MCF 10A (cell line): Measurements from ENCODE around the gene PRXL2C. TPM values are rescaled to one million over a fixed set of nuclear protein-coding genes. Genes with fewer than 3 reads are reported as not detected.
"Not testable (repeated sequence)": the region's sequence is repeated elsewhere in the genome, so short reads cannot be mapped to it uniquely, and the experiment has no call there.

ENCODE experiments used
- BruUV-seq: library from RNA; stranded (reverse); fragments of 400-500 nt; replicated peaks from 2 replicates; lab custom pipeline; 2021; lab: Mats Ljungman, UMichigan
- CTCF ChIA-PET: fragments of 300-600 bp; sonication (Branson Sonifier 250); formaldehyde crosslinking; extraction: SDS; loops from one replicate; lab custom pipeline; 2021; ENCODE audit warnings: antibody characterized with exemption, inconsistent platforms; lab: Yijun Ruan, JAX
- POLR2A ChIA-PET: fragments of 300-600, 350-650 bp; sonication (Branson Sonifier 250); formaldehyde crosslinking; extraction: SDS; loops from one replicate; lab custom pipeline; 2020; ENCODE audit warnings: antibody characterized with exemption, inconsistent platforms; lab: Yijun Ruan, JAX
- DNase-seq: peaks from one replicate; pipeline ENCODE4 v3.0.0-alpha.2; 2018; ENCODE audit not compliant: unreplicated experiment
- H3K27ac Mint-ChIP-seq: one replicate; pipeline ENCODE4 v1.8.0; 2022; ENCODE audit warnings: mild to moderate bottlenecking, low read depth, mixed read lengths; ENCODE audit not compliant: unreplicated experiment
- H3K27me3 Mint-ChIP-seq: one replicate; pipeline ENCODE4 v1.8.0; 2022; ENCODE audit warnings: mixed read lengths; ENCODE audit not compliant: insufficient read depth, unreplicated experiment
- H3K36me3 Mint-ChIP-seq: one replicate; pipeline ENCODE4 v1.8.0; 2022; ENCODE audit warnings: mild to moderate bottlenecking, moderate library complexity, mixed read lengths; ENCODE audit not compliant: insufficient read depth, unreplicated experiment
- H3K4me1 Mint-ChIP-seq: one replicate; pipeline ENCODE4 v1.8.0; 2022; ENCODE audit warnings: mixed read lengths; ENCODE audit not compliant: insufficient read depth, unreplicated experiment
- H3K4me3 Mint-ChIP-seq: one replicate; pipeline ENCODE4 v1.8.0; 2022; ENCODE audit warnings: mild to moderate bottlenecking, moderate library complexity, mixed read lengths; ENCODE audit not compliant: unreplicated experiment
- H3K9me3 Mint-ChIP-seq: one replicate; pipeline ENCODE4 v1.8.0; 2022; ENCODE audit warnings: mixed read lengths; ENCODE audit not compliant: unreplicated experiment
- intact Hi-C: fragments of 100-400 bp; cut with micrococcal nuclease; formaldehyde crosslinking; loops from 2 replicates; pipeline ENCODE4 v1.14.1; 2022
- total RNA-seq: library from RNA; stranded (reverse); gene quantifications from 2 replicates; pipeline ENCODE4 v1.2.3, GENCODE V29; 2022
- TF ChIP-seq, protein P1 (sequence below): fragments of 200-600 bp; IDR thresholded peaks from one replicate; pipeline ENCODE4 v1.8.0; 2022; ENCODE audit warnings: antibody characterized with exemption, mild to moderate bottlenecking; ENCODE audit not compliant: unreplicated experiment

The PRXL2C gene
- total RNA-seq, 1 experiment from 2014 or later, result 15.6 TPM

DNA sequence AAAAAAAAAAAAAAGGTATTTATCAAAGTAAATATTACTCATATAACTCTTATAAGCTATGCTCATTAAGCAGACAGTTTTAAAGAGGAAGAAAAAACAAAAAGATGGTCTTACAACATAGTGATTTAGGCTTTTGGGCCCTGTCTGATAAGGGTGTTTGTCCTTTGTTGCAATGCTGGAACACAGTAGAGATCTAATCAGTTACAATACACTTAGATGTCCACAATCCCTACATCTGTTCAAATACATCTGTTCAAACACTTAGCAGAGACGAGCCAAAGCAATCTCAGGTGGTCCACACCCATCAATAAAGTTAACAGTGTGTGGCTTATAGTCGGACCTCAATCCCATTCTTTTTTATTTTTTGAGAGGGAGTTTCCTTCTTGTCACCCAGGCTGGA lies 11.0 kb downstream of the PRXL2C start:
- Mint-ChIP-seq H3K4me3 (no peak overlapping the region), H3K27ac (no peak overlapping the region), H3K36me3 (peaks cover 20% of the 10 kb centered on the region), H3K4me1 (peaks cover 8% of the 10 kb centered on the region), H3K27me3 (no peaks in the 10 kb centered on the region), H3K9me3 (no peaks in the 10 kb centered on the region)
- CTCF ChIA-PET, result no interaction called here
- no peak for DNase-seq
- intact Hi-C loops, result no loop called here
- no TSS peak for BruUV-seq
- POLR2A ChIA-PET, result no interaction called here
- TF ChIP-seq, protein P1, sequence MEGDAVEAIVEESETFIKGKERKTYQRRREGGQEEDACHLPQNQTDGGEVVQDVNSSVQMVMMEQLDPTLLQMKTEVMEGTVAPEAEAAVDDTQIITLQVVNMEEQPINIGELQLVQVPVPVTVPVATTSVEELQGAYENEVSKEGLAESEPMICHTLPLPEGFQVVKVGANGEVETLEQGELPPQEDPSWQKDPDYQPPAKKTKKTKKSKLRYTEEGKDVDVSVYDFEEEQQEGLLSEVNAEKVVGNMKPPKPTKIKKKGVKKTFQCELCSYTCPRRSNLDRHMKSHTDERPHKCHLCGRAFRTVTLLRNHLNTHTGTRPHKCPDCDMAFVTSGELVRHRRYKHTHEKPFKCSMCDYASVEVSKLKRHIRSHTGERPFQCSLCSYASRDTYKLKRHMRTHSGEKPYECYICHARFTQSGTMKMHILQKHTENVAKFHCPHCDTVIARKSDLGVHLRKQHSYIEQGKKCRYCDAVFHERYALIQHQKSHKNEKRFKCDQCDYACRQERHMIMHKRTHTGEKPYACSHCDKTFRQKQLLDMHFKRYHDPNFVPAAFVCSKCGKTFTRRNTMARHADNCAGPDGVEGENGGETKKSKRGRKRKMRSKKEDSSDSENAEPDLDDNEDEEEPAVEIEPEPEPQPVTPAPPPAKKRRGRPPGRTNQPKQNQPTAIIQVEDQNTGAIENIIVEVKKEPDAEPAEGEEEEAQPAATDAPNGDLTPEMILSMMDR, result no peak

DNA sequence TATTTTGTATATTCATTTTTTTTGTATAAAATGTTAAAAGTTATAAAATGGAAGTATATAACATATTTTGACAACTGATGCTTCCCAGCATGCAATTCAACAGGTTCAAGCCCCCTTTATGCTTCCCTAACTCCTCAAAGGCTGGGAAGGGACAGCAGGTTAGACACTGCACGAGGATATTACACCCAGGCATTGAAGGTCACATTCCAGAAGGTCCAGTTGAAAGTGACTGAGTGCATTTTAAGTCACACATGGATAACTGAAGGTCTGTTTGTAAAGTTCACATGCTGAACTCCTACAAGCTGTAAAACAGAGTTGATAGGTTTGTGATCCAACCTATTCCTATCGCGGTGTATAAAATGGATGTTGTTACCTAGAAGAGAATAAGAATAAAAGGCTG lies 13.6 kb downstream of the PRXL2C start:
- no peaks in the 10 kb centered on the region for H3K9me3 Mint-ChIP-seq
- intact Hi-C loops, result no loop called here
- H3K4me3 Mint-ChIP-seq, result no peak overlapping the region
- DNase-seq, result no peak
- H3K36me3 Mint-ChIP-seq, result peaks cover 2% of the 10 kb centered on the region
- TF ChIP-seq, protein P1, result no peak
- POLR2A ChIA-PET, result no interaction called here
- BruUV-seq, result no TSS peak
- no peak overlapping the region for H3K27ac Mint-ChIP-seq
- CTCF ChIA-PET, result interaction anchor here (0.5 to 0.7 kb wide), 2 partner anchors 51 to 228 kb away, joined by 4 read pairs; no protein-coding TSS in a partner anchor
- no peaks in the 10 kb centered on the region for H3K4me1 Mint-ChIP-seq
- no peaks in the 10 kb centered on the region for H3K27me3 Mint-ChIP-seq

DNA sequence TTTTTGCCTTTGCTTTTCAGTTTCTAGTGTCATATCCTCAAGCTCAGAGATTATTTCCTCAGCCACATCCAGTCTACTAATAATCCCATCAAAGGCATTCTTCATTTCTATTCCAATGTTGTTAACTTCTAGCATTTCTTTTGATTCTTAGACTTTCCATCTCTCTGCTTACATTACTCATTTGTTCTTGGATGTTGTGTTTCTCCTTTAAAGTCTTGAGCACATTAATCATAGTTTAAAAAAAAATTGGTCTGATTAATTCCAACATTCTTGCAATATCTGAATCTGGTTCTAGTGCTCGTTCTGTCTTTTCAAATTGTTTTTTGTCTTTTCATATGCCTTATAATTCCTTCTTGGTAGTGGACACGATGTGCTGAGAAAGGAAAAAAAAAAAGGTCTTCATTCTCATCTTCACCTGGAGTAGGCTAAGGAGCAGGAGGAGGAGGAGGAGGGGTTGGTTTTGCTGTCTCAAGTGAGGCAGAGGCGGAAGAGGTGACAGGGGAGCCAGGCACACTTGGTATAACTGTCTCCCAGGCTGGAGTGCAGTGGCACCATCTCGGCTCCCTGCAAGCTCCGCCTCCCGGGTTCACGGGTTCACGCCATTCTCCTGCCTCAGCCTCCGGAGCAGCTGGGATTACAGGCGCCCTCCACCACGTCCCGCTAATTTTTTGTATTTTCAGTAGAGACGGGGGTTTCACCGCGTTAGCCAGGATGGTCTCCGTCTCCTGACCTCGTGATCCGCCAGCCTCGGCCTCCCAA lies 16.3 kb downstream of the PRXL2C start:
- Mint-ChIP-seq H3K36me3 (no peaks in the 10 kb centered on the region), H3K27ac (no peak overlapping the region), H3K4me1 (no peaks in the 10 kb centered on the region), H3K27me3 (no peaks in the 10 kb centered on the region), H3K4me3 (no peak overlapping the region), H3K9me3 (no peaks in the 10 kb centered on the region)
- ChIA-PET POLR2A (no interaction called here), CTCF (interaction anchor here (0.7 kb wide), 1 partner anchor 1509 kb away, joined by 3 read pairs; no protein-coding TSS in a partner anchor)
- intact Hi-C loops, result no loop called here
- TF ChIP-seq, protein P1, result no peak
- no TSS peak for BruUV-seq
- DNase-seq, result no peak

GRCh38 chr9:96636368-96636767 lies 18.7 kb downstream of the PRXL2C start:
- DNase-seq, result no peak
- H3K27ac Mint-ChIP-seq, result no peak overlapping the region
- TF ChIP-seq, protein P1, result no peak
- no peaks in the 10 kb centered on the region for H3K9me3 Mint-ChIP-seq
- no TSS peak for BruUV-seq
- ChIA-PET POLR2A (no interaction called here), CTCF (interaction anchor here (1.4 kb wide), 1 partner anchor 13 kb away, joined by 3 read pairs; no protein-coding TSS in a partner anchor)
- no peaks in the 10 kb centered on the region for H3K27me3 Mint-ChIP-seq
- no peak overlapping the region for H3K4me3 Mint-ChIP-seq
- no peaks in the 10 kb centered on the region for H3K4me1 Mint-ChIP-seq
- intact Hi-C loops, result no loop called here
- no peaks in the 10 kb centered on the region for H3K36me3 Mint-ChIP-seq

GRCh38 chr9:96633579-96633978 lies 21.5 kb downstream of the PRXL2C start:
- CTCF ChIA-PET, result not testable (repeated sequence)

More at GRCh38 chr9:96633579-96633978, 21.5 kb downstream of the PRXL2C start:
- DNase-seq, H3K9me3 Mint-ChIP-seq, H3K4me1 Mint-ChIP-seq, H3K27me3 Mint-ChIP-seq, BruUV-seq, H3K27ac Mint-ChIP-seq, intact Hi-C loops, H3K36me3 Mint-ChIP-seq, H3K4me3 Mint-ChIP-seq: not testable (repeated sequence)
- POLR2A ChIA-PET, result interaction anchor here (0.8 kb wide), 1 partner anchor 15 kb away, joined by 5 read pairs; no protein-coding TSS in a partner anchor
